Calu3 (cell line): ENCODE data around the gene SELENOM. TPM values are rescaled to one million over a fixed set of nuclear protein-coding genes. Genes with fewer than 3 reads are reported as not detected.

Source experiments
- BruUV-seq: library from RNA; stranded (reverse); fragments of 400-500 nt; replicated peaks from 2 replicates; lab custom pipeline; 2021; lab: Mats Ljungman, UMichigan
- CTCF ChIA-PET: fragments of 300-600 bp; sonication (Branson Sonifier 250); formaldehyde crosslinking; loops from one replicate; lab custom pipeline; 2022; ENCODE audit warnings: antibody characterized with exemption; lab: Charles Lee
- DNase-seq: peaks from one replicate; pipeline ENCODE4 v3.0.0; 2022
- H3K27ac Mint-ChIP-seq: one replicate; pipeline ENCODE4 v1.8.0; 2022; ENCODE audit warnings: mixed read lengths; ENCODE audit not compliant: unreplicated experiment
- H3K27me3 Mint-ChIP-seq: one replicate; pipeline ENCODE4 v1.8.0; 2022; ENCODE audit warnings: mixed read lengths; ENCODE audit not compliant: unreplicated experiment
- H3K36me3 Mint-ChIP-seq: one replicate; pipeline ENCODE4 v1.8.0; 2022; ENCODE audit warnings: mild to moderate bottlenecking, moderate library complexity, mixed read lengths; ENCODE audit not compliant: insufficient read depth, unreplicated experiment
- H3K4me1 Mint-ChIP-seq: one replicate; pipeline ENCODE4 v1.8.0; 2022; ENCODE audit warnings: mild to moderate bottlenecking, low read depth, mixed read lengths; ENCODE audit not compliant: unreplicated experiment
- H3K4me3 Mint-ChIP-seq: one replicate; pipeline ENCODE4 v1.8.0; 2022; ENCODE audit warnings: mild to moderate bottlenecking, low read depth, moderate library complexity, mixed read lengths; ENCODE audit not compliant: unreplicated experiment
- H3K9me3 Mint-ChIP-seq: one replicate; pipeline ENCODE4 v1.8.0; 2022; ENCODE audit warnings: low read depth, mixed read lengths; ENCODE audit not compliant: unreplicated experiment
- intact Hi-C: fragments of 100-400 bp; cut with micrococcal nuclease; formaldehyde crosslinking; loops from one replicate; pipeline ENCODE4 v1.10.0; 2022; ENCODE audit not compliant: unreplicated experiment
- total RNA-seq: library from RNA; stranded (reverse); gene quantifications from 2 replicates; pipeline ENCODE4 v1.2.3, GENCODE V29; 2022
- TF ChIP-seq, protein P1 (sequence below): fragments of 200-600 bp; IDR thresholded peaks from one replicate; pipeline ENCODE4 v1.8.0; 2022; ENCODE audit warnings: antibody characterized with exemption; ENCODE audit not compliant: unreplicated experiment

Gene SELENOM
- total RNA-seq, 1 experiment from 2014 or later, result not detected

DNA sequence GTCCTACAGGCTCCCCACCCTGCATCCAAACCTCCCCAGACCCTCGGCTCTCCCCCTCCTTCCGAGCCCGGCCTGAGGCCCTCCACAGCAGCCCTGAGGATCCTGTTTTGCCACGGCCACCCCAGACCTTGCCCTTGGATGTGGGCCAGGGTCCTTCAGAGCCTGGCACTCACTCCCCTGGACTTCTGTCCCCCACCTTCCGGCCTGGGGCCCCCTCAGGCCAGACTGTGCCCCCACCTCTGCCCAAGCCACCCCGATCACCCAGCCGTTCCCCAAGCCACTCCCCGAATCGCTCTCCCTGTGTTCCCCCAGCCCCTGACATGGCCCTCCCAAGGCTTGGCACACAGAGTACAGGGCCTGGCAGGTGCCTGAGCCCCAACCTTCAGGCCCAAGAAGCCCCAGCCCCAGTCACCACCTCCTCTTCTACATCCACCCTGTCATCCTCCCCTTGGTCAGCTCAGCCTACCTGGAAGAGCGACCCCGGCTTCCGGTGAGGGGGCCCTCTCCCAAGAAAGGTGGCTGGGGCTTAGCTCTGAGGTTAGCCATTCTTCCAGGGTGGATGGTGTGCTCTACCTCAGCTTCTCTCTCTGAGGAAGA, 18.3 kb upstream of the SELENOM start:
- Mint-ChIP-seq H3K36me3 (peaks cover 8% of the 10 kb centered on the region), H3K4me1 (peaks cover 9% of the 10 kb centered on the region), H3K27ac (no peak overlapping the region), H3K27me3 (peaks cover 16% of the 10 kb centered on the region), H3K4me3 (no peak overlapping the region), H3K9me3 (no peaks in the 10 kb centered on the region)
- TF ChIP-seq, protein P1, sequence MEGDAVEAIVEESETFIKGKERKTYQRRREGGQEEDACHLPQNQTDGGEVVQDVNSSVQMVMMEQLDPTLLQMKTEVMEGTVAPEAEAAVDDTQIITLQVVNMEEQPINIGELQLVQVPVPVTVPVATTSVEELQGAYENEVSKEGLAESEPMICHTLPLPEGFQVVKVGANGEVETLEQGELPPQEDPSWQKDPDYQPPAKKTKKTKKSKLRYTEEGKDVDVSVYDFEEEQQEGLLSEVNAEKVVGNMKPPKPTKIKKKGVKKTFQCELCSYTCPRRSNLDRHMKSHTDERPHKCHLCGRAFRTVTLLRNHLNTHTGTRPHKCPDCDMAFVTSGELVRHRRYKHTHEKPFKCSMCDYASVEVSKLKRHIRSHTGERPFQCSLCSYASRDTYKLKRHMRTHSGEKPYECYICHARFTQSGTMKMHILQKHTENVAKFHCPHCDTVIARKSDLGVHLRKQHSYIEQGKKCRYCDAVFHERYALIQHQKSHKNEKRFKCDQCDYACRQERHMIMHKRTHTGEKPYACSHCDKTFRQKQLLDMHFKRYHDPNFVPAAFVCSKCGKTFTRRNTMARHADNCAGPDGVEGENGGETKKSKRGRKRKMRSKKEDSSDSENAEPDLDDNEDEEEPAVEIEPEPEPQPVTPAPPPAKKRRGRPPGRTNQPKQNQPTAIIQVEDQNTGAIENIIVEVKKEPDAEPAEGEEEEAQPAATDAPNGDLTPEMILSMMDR, result no peak
- CTCF ChIA-PET, result no interaction called here
- intact Hi-C loops, result no loop called here
- no TSS peak for BruUV-seq
- DNase-seq, result no peak

DNA sequence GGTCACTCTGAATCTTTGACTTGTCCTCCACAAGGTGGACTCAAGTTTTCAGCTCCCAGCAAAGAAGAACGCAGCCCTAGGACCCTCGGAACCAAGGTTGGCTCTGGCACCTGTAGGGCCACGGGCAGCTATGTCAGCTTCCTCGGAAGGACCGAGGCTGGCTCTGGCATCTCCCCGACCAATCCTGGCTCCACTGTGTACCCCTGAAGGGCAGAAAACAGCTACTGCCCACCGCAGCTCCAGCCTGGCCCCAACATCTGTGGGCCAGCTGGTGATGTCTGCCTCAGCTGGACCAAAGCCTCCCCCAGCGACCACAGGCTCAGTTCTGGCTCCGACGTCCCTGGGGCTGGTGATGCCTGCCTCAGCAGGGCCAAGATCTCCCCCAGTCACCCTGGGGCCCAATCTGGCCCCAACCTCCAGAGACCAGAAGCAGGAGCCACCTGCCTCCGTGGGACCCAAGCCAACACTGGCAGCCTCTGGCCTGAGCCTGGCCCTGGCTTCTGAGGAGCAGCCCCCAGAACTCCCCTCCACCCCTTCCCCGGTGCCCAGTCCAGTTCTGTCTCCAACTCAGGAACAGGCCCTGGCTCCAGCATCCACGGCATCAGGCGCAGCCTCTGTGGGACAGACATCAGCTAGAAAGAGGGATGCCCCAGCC, 17.6 kb upstream of the SELENOM start:
- Mint-ChIP-seq H3K36me3 (peaks cover 8% of the 10 kb centered on the region), H3K9me3 (no peaks in the 10 kb centered on the region), H3K27ac (no peak overlapping the region), H3K4me1 (peaks cover 9% of the 10 kb centered on the region), H3K4me3 (no peak overlapping the region), H3K27me3 (peaks cover 23% of the 10 kb centered on the region)
- no peak for DNase-seq
- no TSS peak for BruUV-seq
- CTCF ChIA-PET, result no interaction called here
- intact Hi-C loops, result no loop called here
- TF ChIP-seq, protein P1, result no peak

DNA sequence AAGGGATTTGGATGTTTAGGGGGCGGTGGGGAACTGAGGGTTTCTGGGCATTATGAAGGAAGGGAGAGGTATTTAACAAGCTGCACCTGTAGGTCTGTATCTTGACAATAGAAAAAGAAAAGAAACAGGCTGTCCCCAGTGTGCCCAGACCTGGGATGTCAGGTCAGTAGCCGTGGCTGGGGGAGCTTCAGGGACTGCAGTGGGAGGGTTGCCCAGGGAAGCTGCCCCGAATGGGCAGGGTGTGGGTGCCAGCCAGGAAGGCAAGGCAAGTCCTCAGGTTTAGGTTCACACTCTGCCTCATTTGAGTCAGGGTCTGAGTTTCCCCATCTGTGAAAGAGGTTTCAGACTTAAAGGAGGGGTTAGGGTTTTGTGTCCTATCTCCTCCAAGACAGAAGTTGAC, 16.9 kb upstream of the SELENOM start:
- H3K4me1 Mint-ChIP-seq, result peaks cover 9% of the 10 kb centered on the region
- no peak overlapping the region for H3K4me3 Mint-ChIP-seq
- intact Hi-C loops, result no loop called here
- H3K9me3 Mint-ChIP-seq, result no peaks in the 10 kb centered on the region
- BruUV-seq, result no TSS peak
- TF ChIP-seq, protein P1, result no peak
- CTCF ChIA-PET, result no interaction called here
- DNase-seq, result no peak
- H3K27ac Mint-ChIP-seq, result no peak overlapping the region
- H3K36me3 Mint-ChIP-seq, result peaks cover 8% of the 10 kb centered on the region
- H3K27me3 Mint-ChIP-seq, result peaks cover 29% of the 10 kb centered on the region

DNA sequence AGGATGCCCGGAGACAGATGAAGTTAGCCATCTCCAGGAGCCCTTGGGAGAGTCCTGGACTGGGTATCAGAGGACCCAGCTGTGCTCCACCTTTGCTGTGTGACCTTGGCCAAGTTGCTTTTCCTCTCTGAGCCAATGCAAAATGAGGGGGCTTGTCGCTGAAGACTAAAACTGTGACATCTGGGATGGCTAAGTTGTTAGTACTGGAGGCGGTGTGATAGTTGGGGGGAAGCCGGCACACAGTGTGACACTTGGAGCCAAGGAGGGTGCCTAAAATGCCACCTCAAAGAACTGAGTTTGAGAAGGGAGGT, 15.9 kb upstream of the SELENOM start:
- TF ChIP-seq, protein P1, result no peak
- BruUV-seq, result no TSS peak
- intact Hi-C loops, result no loop called here
- H3K4me3 Mint-ChIP-seq, result peak overlapping the region; percentile 73
- H3K27ac Mint-ChIP-seq, result no peak overlapping the region
- CTCF ChIA-PET, result interaction anchor here (1.3 kb wide), 1 partner anchor 15 kb away, joined by 9 read pairs; no protein-coding TSS in a partner anchor
- no peak for DNase-seq
- peaks cover 9% of the 10 kb centered on the region for H3K4me1 Mint-ChIP-seq
- peaks cover 32% of the 10 kb centered on the region for H3K27me3 Mint-ChIP-seq
- peaks cover 8% of the 10 kb centered on the region for H3K36me3 Mint-ChIP-seq
- no peaks in the 10 kb centered on the region for H3K9me3 Mint-ChIP-seq
